GM21619 (cell line): ENCODE results near the gene CPNE5.
"Not testable (repeated sequence)": the region's sequence is repeated elsewhere in the genome, so short reads cannot be mapped to it uniquely, and the experiment has no call there.

Experiments
- ATAC-seq: cut with Tn5 transposase; IDR thresholded peaks from one replicate; pipeline ENCODE4 v1.9.1; 2021; ENCODE audit not compliant: unreplicated experiment

The CPNE5 gene

DNA sequence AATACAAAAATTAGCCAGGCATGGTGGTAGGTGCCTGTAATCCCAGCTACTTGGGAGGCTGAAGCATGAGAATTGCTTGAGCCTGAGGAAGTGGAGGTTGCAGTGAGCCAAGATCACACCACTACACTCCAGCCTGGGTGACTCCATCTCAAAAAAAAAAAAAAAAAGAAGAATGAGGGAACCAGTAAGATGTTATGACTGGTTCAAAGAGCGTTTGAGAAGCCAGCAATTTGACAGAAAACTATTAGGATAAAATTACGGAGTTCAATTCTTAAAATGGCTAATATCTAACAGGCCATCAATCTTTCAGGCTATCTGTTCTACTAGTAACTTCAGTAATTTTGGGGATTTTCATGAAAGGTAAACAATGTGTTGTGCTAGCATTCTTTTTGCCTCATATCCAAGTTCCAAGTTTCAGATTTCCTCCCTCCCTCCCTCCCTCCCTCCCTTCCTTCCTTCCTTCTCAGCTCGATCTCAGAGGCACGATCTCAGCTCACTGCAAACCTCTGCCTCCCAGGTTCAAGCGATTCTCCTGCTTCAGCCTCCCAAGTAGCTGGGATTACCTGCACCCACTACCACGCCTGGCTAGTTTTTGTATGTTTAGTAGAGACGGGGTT is 134.2 kb downstream of the CPNE5 start:
- ATAC-seq: not testable (repeated sequence)

DNA sequence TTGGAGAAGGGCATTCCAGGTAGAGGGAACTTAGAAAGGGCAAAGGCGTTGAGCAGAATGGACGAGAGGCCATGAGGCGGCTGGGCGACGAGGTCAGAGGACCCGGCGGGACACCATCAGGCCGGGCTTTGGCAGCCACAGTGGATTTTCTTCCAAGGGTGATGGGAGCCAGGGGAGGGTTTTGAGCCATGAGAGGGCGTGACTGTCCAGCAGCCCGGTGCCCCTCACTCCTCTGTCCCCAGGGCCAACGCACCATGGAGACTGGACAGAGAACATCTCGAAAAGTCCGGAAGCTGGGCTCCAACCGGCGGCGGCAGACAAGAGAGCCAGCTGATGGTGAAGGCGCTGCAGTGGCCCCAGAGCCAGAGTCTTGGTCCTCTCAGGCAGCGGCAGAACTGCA is 135.3 kb downstream of the CPNE5 start:
- ATAC-seq: no peak

DNA sequence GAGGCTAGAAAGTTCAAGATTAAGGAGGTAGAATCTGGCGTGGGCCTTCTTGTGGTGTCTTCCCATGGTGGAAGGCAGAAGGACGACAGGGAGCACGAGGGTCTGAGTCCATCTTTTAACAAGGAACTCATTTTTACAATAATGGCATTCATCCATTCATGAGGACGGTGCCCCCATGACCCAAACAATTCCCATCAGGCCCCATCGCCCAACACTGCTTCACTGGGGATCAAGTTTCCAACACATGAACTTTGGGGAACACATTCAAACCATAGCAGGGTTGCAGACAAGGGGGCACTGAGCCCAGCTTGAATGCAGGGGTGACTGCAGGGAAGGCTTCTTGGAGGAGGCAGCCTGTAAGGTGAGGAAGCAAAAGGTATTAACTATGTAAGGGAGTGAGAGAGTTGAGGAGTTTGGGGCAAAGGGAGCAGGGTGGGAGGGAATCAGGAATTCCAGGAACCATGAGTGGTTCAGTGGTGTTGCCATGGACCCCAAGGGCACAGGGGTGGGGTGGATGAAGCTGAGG is 136.1 kb downstream of the CPNE5 start:
- ATAC-seq: no peak

DNA sequence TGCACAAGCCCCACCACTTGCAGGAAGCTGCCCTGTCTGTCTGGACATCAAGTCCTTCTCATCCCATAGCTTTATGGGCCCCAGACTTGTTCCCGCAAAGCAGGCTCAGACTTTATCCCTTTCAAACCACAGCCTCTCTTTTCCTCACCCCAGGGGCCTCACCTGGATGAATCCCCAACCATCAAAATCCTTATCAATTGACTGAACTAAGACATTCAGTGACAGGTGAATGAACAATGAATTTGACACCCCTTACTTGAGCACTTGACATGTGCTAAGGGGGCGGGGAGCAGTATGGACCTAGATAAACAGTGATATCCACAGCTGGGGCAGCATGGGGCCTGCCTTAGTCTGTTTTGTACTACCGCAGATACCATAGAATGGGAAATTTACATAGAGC is 136.6 kb downstream of the CPNE5 start:
- no peak for ATAC-seq

DNA sequence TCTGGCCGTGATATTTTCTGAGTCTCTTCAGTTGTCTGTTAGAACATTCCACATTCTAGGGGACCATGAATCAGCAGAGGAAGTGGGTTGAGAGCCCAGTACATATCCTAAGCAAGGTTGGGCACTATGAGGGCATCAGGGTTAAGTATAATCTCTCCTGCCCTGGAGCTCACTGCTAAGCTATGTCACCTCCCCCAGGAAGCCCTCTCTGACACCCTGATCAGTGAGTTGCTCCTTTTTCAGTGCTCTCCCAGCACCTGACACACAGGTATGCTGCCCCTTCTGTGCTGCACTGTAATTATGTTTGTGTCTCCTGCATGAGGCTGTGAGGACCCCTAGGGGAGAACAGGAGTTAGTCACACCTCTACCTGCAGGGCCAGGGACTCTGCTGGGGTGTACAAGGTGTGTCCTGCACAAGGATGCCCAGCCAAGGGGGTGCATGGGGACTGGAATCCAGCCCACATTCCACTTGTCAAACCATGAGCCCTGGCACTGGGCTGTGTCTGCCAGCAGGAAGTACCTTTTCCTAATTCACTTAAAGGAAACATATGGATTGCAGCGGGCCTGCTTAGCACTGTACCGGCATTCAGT is 137.7 kb downstream of the CPNE5 start:
- no peak for ATAC-seq

DNA sequence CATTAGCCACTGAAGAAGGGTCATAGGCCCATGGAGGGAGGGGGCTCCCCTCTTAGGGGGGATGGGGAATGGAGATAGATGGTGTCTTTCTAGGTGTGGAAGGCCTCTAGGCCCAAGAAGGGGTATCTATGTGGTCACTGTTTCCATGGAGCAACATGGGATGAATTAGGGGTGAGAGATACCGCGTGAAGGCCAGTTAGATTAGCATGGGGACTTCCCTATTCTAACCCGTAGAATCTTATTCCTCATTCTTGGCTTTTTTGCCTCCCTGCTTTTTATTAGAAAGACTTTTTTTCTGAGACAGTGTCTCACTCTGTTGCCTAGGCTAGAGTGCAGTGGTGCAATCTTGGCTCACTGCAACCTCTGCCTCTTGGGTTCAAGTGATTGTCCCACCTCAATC is 138.4 kb downstream of the CPNE5 start:
- ATAC-seq: no peak

DNA sequence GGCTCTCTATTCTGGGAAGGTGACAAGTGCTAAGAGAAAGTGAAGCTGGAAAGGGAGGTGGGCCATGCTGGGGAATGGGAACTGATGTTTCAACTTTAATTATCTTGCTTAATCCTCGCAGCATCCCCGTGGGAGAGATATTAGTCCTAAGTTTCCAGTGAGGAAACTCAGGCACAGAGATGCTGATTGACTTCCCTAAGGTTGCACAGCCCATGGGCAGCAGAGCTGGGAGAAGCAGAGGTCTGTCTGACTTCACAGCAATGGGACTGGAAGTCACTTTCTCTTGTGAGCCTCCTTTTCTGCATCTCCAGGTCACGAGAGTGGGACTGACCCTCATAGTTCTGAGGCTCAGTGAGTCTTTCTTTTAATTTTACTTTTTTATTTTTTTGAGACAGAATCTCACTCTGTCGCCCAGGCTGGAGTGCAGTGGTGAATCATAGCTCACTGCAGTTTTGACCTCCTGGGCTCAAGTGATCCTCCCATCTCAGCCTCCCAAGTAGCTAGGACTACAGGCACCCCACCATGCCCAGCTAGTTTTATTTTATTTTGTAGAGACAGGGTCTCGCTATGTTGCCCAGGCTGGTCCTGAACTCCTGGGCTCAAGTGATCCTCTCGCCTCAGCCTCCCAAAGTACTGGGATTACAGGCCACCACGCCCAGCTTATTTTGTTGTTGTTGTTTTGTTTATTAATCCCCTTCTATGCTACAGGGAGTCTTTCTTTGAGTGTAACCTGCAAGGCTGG is 139.0 kb downstream of the CPNE5 start:
- no peak for ATAC-seq

DNA sequence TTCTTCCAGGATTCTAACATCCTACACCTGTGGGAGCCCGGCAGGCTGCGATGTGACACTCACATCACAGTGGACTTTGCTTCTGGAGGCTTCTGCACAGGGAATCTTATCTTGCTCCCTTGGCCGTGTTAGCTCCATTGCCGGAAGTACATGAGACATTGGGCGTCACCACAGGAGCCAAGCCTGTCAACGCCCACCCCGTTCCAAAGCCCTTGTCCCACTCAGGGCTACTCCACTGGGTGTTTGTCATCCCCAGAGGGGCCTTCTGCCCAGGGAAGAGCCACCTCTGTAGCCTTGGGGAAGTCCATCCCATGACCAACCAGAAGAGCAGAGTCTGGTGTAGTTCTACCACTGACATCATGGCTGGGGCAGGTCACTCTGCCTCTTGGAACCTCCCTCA is 139.9 kb downstream of the CPNE5 start:
- no peak for ATAC-seq

DNA sequence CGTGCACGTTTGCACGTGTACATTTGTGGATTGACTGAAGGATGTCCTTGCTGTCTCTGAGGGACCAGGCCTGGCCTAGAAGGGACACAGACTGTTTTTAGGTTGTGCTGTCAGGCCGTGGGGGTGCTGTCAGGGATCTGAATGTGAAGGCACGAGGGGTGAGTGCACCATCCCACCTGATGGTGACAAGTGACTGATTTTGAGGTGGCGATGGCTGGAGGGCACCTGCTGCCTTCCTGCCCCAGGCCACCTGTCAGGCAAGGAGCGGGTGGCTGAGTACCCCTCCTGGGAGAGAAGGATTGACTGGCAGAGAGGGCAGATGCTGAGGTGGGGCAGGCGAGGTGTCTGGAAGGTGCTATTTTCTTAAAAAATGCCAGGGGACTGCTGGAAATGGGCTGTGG is 140.4 kb downstream of the CPNE5 start:
- ATAC-seq: no peak

DNA sequence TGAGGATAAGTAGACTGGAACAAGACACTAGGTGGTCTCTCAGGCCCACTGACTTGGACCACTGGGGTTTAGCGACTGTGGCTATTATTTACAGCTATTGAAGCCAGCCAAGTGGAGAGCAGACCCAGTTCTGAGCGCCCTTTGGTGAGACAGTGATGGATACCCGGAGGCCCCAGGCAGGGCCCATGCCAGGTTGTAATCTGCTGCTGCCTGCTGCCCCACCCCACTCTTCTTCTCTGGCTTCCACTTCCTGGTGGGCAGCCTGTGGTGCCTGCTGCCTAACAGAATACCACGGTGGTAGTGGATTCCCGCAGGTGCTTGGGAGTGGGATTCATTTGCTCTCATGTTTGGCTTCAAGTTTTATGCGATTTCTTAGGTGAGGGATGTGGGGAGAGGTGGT is 141.0 kb downstream of the CPNE5 start:
- ATAC-seq: no peak

DNA sequence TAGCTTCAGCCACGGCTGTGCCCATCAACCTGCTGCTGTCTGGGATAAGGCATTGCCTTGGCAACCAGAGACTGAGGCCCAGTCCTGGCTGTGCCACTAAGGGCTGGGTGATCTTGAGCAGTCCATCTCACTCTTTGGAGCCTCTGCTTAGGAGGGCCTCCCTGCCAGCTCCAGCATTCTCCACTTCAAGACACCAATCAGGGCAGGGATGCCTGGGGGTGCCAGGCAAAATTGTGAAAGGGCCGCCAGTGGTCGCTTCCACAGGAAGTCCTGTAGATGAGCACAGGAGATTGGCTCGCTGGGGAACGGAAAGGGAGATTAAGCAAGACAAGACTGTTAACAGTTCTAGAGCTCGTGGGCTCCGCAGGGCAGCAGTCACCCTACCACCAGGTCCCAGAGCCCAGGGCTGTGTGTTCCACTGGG is 141.8 kb downstream of the CPNE5 start, which contains the start of gene RAB44:
Gene RAB44, plus strand, starts transcription at position 346 of the 423 bp plus-strand sequence. CDS start 6,410 bp downstream, outside the sequence.
- no peak for ATAC-seq

DNA sequence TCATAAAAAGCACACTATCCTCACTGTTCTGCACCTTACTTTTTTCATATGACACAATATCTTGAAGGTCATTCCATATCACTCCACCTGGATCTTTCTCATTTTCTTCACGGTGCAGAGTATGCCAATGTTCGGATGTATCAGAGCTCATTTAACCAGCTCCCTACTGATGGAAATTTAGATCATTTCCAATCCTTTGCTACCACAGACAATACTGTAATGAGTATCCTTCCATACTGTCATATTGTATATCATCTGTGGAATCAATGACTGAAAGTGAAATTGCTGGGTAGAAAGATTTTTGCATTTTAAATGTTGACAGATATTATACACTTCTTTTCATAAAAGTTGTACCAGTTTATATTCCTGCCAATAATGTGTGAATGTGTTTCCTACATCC is 143.8 kb downstream of the CPNE5 start:
- no peak for ATAC-seq

DNA sequence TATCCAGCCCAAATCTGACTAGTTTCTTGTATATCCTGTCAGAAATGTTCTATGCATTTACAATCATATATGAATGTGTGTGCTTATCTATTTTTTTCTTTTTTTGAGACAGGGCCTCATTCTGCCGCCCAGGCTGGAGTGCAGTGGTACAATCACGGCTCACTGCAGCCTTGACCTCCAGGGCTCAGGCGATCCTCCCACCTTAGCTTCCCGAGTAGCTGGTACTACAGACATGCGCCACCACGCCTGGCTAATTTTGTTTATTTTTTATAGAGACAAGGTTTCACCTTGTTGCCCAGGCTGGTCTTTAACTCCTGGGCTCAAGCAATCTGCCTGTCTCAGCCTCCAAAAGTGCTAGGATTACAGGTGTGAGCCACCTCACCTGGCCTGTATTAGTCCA is 144.6 kb downstream of the CPNE5 start:
- no peak for ATAC-seq

DNA sequence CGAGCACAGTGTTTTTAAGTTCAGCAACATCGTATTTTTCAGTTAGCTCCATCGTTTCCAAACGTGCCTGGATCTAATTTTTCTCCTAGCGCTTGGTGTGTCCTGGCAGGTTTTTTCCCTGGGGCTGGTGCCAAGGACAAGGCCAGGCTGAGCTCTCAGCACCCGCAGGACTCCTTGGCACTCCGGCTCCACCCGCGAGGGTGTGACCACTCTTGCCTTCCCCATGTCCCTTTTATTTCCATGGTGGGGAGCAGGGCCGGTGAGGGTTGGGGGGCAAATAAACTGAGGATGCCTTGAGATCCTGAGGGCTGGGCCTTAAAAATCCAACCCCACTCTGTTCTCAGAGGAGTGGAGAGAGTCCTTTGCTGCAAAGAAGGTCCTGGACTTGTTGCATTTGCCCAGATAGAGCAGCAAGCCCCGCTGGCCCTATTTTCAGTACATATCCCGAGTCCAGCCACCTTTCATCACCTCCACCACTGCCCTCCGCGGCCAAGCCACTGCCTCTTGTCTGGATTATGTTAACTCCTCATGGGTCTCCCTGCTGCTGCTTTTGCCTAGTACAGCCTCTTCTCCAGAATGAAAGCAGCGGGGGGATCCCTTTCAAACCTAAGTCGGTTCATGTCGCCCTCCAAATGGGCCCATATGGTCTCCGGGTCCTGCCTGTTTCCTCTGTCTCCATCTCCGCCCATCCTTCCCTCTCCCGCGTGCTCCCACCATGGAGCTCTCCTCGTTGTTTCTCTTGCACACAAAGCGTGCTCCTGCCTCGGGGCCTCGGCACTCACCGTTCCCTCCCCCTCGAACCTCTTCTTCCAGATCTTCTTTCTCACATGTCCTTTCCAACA is 146.2 kb downstream of the CPNE5 start:
- no peak for ATAC-seq

DNA sequence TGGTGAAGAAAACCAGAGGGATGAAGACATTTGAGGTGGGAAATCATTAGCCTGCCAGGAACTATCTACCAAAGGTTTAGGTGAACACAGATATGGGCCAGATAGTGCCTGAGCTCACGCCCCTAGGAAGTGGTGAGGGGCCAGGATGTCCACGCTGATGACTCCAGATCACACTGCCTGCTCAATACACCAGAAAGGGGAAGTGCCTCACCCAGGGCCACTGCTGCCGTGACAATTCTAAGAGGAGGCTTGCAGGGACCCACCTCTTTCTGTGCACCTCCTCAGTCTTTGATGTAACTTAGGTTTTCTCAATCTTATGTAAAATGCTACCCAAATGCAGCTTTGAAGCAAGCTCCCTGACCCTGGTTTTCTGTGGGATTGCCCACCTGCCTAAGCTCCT is 147.0 kb downstream of the CPNE5 start:
- ATAC-seq: no peak

DNA sequence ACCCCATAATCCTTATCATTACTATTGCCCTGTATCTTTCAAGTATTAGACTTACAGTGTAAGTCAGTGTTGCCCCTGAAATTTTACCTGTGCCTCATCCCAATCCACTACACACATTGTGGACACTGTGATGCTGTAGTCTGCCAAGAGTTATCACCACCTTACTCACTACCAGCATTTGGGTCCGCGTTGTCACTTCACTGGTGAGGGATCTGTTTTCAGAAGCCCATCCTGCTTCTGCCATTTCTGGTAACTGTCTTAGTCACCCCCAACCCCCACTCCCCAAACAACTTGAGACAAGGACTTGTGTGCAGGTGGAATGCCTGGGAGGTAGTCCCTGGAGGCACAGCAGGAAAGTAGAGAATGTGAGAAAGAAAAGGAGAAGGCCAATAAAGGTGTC is 147.6 kb downstream of the CPNE5 start:
- no peak for ATAC-seq

DNA sequence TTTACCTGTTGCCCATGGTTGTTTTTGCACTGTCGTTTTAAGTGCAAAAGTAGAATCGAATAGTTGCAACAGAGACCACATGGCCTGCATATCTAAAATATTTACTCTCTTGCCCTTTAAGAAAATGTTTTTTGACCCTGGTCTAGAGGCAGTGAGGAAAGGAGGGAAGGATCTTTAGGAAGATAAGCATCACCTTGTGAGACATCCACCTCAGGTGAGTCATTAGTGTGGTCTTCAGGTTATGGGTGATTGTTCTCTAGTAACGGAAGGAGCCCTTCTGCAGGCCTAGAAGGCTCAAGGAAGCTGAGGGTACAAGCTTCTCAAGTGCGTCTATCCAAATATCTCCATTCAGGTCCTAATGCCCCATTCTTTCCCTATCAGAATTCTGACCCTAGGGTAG is 148.2 kb downstream of the CPNE5 start:
- ATAC-seq: no peak
